Stomach (tissue), 4 donors: ENCODE measurements around the gene NPAS3.

Experiments
- POLR2A ChIP-seq, 4 donors: fragments of 450-650 bp; IDR thresholded peaks; one replicate each; pipeline ENCODE4 v1.6.1; 2016; ENCODE audit warnings: antibody characterized with exemption in 4 of 4, control low read depth in 2 of 4, mild to moderate bottlenecking in 1 of 4, moderate library complexity in 1 of 4
- POLR2AphosphoS5 ChIP-seq, 3 donors: sonication (generic); formaldehyde crosslinking; IDR thresholded peaks; one replicate each; pipeline ENCODE4 v1.6.1; 2016; ENCODE audit warnings: antibody characterized with exemption in 3 of 3
- TF ChIP-seq, protein P1 (sequence below), 7 experiments: fragments of 450-650 bp in 4 of 7; fragments of 200-600 bp in 3 of 7; sonication (generic) in 3 of 7; IDR thresholded peaks; one replicate each; pipeline ENCODE4 v1.5.1; 2016 to 2019; ENCODE audit warnings: antibody characterized with exemption in 7 of 7, control low read depth in 2 of 7, mild to moderate bottlenecking in 1 of 7

GRCh38 chr14:32934073-32934880, 4.4 kb upstream of the NPAS3 start:
- TF ChIP-seq, protein P1, sequence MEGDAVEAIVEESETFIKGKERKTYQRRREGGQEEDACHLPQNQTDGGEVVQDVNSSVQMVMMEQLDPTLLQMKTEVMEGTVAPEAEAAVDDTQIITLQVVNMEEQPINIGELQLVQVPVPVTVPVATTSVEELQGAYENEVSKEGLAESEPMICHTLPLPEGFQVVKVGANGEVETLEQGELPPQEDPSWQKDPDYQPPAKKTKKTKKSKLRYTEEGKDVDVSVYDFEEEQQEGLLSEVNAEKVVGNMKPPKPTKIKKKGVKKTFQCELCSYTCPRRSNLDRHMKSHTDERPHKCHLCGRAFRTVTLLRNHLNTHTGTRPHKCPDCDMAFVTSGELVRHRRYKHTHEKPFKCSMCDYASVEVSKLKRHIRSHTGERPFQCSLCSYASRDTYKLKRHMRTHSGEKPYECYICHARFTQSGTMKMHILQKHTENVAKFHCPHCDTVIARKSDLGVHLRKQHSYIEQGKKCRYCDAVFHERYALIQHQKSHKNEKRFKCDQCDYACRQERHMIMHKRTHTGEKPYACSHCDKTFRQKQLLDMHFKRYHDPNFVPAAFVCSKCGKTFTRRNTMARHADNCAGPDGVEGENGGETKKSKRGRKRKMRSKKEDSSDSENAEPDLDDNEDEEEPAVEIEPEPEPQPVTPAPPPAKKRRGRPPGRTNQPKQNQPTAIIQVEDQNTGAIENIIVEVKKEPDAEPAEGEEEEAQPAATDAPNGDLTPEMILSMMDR (IDR thresholded peaks at IDR 0.05), result no peak
- TF ChIP-seq POLR2A (IDR thresholded peaks at IDR 0.05) (no peak), POLR2AphosphoS5 (IDR thresholded peaks at IDR 0.05) (no peak)
